SU-DHL-6 (cell line): ENCODE measurements around the gene RAB3GAP1.

ENCODE experiments used
- H2AFZ ChIP-seq: fragments of 200-600 bp; sonication (generic); 2 replicates; pipeline ENCODE4 v1.6.1; 2014; ENCODE audit warnings: low read depth, mild to moderate bottlenecking, moderate library complexity, mixed read lengths, antibody characterized with exemption, low read length; ENCODE audit not compliant: severe bottlenecking
- H3F3A ChIP-seq: fragments of 200-600 bp; shearing (Covaris generic); 2 replicates; pipeline ENCODE4 v1.6.0; 2016; ENCODE audit warnings: antibody characterized with exemption, mild to moderate bottlenecking; ENCODE audit not compliant: insufficient read depth
- H3K27ac ChIP-seq: fragments of 200-600 bp; sonication (generic); 2 replicates; pipeline ENCODE4 v1.5.1; 2016; ENCODE audit warnings: low read depth, mild to moderate bottlenecking, low read length, moderate library complexity, mixed read lengths
- H3K27me3 ChIP-seq: fragments of 200-600 bp; sonication (generic), shearing (Covaris generic); 2 replicates; pipeline ENCODE4 v1.6.0; 2014; ENCODE audit warnings: mild to moderate bottlenecking, low read length
- H3K36me3 ChIP-seq: fragments of 200-600 bp; sonication (generic); 2 replicates; pipeline ENCODE4 v1.6.1; 2014; ENCODE audit warnings: mild to moderate bottlenecking, low read length, mixed read lengths
- H3K4me2 ChIP-seq: fragments of 300-600, 200-600 bp; shearing (Covaris generic), sonication (generic); 2 replicates; pipeline ENCODE4 v1.6.0; 2014; ENCODE audit warnings: low read length, low read depth, mild to moderate bottlenecking; ENCODE audit not compliant: poor library complexity, severe bottlenecking
- H3K4me3 ChIP-seq: fragments of 200-600 bp; sonication (generic); 2 replicates; pipeline ENCODE4 v1.5.1; 2014; ENCODE audit warnings: antibody characterized with exemption, low read length, mild to moderate bottlenecking, mixed read lengths; ENCODE audit not compliant: insufficient read depth, poor library complexity, severe bottlenecking
- H3K79me2 ChIP-seq: fragments of 200-600 bp; sonication (generic); 2 replicates; pipeline ENCODE4 v1.6.1; 2014; ENCODE audit warnings: mild to moderate bottlenecking, low read length, moderate library complexity; ENCODE audit not compliant: insufficient read depth
- H3K9ac ChIP-seq: fragments of 200-600 bp; sonication (generic); 2 replicates; pipeline ENCODE4 v1.7.0; 2014; ENCODE audit warnings: mild to moderate bottlenecking, low read length
- H3K9me2 ChIP-seq: fragments of 200-600 bp; sonication (generic); replicated peaks from 2 replicates; pipeline ENCODE4 v1.6.1; 2014; ENCODE audit warnings: low read length; ENCODE audit not compliant: insufficient read depth
- H3K9me3 ChIP-seq: fragments of 200-600 bp; sonication (generic); 2 replicates; pipeline ENCODE4 v1.6.1; 2014; ENCODE audit warnings: low read length, mixed read lengths; ENCODE audit not compliant: insufficient read depth
- H4K20me1 ChIP-seq: fragments of 200-600 bp; sonication (generic); 2 replicates; pipeline ENCODE4 v1.6.1; 2014; ENCODE audit warnings: low read depth, mild to moderate bottlenecking, antibody characterized with exemption, low read length, moderate library complexity, mixed read lengths
- EZH2phosphoT487 ChIP-seq: fragments of 200-600 bp; sonication (generic), shearing (Covaris generic); conservative IDR thresholded peaks from 2 replicates; pipeline ENCODE4 v1.6.1; 2018; ENCODE audit warnings: mild to moderate bottlenecking, antibody characterized with exemption, low read length, moderate library complexity, mixed read lengths
- TF ChIP-seq, protein P1 (sequence below): fragments of 200-600 bp; sonication (generic); IDR thresholded peaks from one replicate; pipeline ENCODE4 v1.5.1; 2017; ENCODE audit warnings: antibody characterized with exemption, mild to moderate bottlenecking, low read length, moderate library complexity; ENCODE audit not compliant: insufficient read depth, poor library complexity, severe bottlenecking

Gene RAB3GAP1

DNA sequence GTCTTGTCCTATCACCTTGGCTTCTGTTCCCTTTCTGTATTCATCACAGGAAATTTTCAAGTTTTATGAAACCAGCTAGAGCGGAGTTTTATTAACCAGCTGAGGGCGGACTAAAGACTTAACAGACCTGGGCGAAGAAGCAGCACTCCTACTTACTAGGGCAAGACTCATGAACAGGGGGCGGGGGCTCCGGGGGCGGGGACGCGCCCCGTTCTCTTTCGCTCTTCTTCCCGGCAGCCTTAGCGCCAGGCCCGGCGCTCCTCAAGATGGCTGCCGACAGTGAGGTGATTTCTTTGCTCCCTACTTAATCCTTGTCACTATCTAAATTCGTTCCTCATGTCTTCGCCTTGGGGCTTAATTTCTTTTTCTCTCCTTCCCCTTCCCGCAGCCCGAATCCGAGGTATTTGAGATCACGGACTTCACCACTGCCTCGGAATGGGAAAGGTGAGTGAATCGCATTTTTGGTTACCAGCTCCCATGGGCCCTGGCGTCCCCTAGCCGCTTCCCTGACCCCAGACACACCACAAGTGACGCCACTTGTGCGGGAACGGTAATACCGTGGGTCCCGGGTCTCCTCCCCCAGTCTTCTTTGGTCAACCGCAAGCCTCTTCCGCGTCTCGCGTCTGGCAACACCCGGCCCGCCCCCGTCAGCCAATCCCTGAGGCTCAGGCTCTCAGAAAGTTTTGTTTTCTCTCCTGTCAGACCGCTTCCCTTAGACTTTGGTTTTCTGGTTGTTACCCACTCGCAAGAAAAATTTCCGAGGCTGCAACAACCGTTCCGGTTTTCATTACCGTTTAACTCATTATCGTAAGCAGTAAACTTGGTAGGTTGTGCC is at the start of gene RAB3GAP1:
TSS of gene RAB3GAP1 (plus strand) at position 251 of the 835 bp plus-strand sequence. CDS start at position 267, 16 bp downstream.
- H3K9ac ChIP-seq, result peak within 1 kb of the TSS; percentile 79
- peak within 1 kb of the TSS; percentile 85 for H3K27ac ChIP-seq
- no peaks in the 10 kb centered on the region for H3K27me3 ChIP-seq
- H2AFZ ChIP-seq, result peak within 1 kb of the TSS; percentile 85
- H3K9me3 ChIP-seq, result no peaks in the 10 kb centered on the region
- H3K9me2 ChIP-seq, result no peaks in the 10 kb centered on the region
- peak within 1 kb of the TSS; percentile 73 for H3K4me2 ChIP-seq
- H3F3A ChIP-seq, result no peaks in the 10 kb centered on the region
- peak within 1 kb of the TSS; percentile 75 for H3K4me3 ChIP-seq
- peaks cover 51% of the 10 kb centered on the region for H3K79me2 ChIP-seq
- peaks cover 6% of the 10 kb centered on the region; the same call in 1 of the 2 replicates for H3K36me3 ChIP-seq
- 0 out of 2 replicates have a peak, but pooled peaks cover 3% of the 10 kb centered on the region for H4K20me1 ChIP-seq
- TF ChIP-seq, protein P1, sequence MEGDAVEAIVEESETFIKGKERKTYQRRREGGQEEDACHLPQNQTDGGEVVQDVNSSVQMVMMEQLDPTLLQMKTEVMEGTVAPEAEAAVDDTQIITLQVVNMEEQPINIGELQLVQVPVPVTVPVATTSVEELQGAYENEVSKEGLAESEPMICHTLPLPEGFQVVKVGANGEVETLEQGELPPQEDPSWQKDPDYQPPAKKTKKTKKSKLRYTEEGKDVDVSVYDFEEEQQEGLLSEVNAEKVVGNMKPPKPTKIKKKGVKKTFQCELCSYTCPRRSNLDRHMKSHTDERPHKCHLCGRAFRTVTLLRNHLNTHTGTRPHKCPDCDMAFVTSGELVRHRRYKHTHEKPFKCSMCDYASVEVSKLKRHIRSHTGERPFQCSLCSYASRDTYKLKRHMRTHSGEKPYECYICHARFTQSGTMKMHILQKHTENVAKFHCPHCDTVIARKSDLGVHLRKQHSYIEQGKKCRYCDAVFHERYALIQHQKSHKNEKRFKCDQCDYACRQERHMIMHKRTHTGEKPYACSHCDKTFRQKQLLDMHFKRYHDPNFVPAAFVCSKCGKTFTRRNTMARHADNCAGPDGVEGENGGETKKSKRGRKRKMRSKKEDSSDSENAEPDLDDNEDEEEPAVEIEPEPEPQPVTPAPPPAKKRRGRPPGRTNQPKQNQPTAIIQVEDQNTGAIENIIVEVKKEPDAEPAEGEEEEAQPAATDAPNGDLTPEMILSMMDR, result no peak
- no peak for TF ChIP-seq EZH2phosphoT487

DNA sequence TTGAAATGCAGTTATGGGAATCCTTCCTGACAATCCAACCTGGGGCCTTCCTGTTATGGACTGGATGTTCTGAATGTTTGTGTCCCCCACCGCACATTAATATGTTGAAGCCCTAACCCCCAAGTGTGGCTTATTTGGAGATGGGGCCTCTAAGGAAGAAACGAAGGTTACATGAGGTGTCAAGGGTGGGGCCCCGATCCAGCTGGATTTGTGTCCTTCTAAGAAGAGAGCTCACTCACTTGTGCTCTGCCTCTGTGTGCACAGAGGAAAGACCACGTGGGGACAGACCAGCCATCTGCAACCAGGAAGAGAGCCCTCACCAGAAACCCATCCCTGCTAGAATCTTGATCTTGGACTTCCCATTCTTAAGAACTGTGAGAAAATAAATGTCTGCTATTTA is 49.3 kb upstream of the RAB3GAP1 start:
- TF ChIP-seq EZH2phosphoT487, result no peak
- TF ChIP-seq, protein P1, result no peak
- H4K20me1 ChIP-seq, result no peaks in the 10 kb centered on the region
- H3K9me2 ChIP-seq, result no peaks in the 10 kb centered on the region
- H3F3A ChIP-seq, result no peaks in the 10 kb centered on the region
- no peaks in the 10 kb centered on the region for H3K36me3 ChIP-seq
- H3K9ac ChIP-seq, result no peak overlapping the region
- H3K27ac ChIP-seq, result no peak overlapping the region
- no peaks in the 10 kb centered on the region for H3K9me3 ChIP-seq
- no peaks in the 10 kb centered on the region for H3K79me2 ChIP-seq
- no peak overlapping the region for H3K4me2 ChIP-seq
- H3K27me3 ChIP-seq, result no peaks in the 10 kb centered on the region
- H2AFZ ChIP-seq, result no peak overlapping the region
- no peak overlapping the region for H3K4me3 ChIP-seq

DNA sequence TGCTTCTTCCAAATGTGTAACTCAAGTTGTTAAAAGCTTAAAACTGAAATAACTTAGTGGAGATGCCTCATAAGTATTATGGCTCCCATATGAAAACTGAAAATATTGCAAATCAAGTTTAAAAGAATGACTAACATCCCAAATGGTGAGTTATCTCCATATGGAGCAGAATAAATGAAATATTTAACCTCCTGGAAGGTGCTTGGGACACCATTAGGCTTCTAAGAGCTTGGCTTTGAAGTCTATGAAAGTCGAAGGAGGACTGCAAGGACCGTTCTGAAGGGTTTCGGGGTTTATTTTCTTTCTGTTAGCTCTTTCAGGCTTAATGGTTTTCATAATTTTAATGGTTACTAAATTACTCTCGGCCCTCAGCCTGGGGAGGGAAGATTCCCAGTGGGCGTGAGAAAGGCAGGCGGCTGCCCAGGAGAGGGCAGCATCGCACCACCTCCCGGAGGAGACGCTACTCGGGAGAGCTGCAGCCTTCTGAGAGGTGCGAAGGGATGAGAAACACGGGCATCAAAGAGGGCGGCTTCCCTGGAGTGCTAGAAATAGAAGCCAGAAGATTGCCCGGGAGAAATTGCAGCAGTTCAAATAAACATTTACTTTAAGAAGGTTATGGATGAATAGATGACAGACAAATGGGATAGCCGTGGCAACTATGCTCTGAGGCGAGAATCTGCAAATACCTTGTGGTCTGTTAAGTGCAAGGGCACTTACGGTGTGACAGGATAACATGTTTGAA is 47.9 kb upstream of the RAB3GAP1 start:
- TF ChIP-seq, protein P1, result peak; percentile 96
- no peak for TF ChIP-seq EZH2phosphoT487
- no peak overlapping the region for H3K9ac ChIP-seq
- H2AFZ ChIP-seq, result peak overlapping the region; percentile 84
- no peaks in the 10 kb centered on the region for H3K9me2 ChIP-seq
- no peaks in the 10 kb centered on the region for H4K20me1 ChIP-seq
- no peaks in the 10 kb centered on the region for H3K9me3 ChIP-seq
- no peaks in the 10 kb centered on the region for H3K27me3 ChIP-seq
- H3K27ac ChIP-seq, result no peak overlapping the region
- peak overlapping the region; percentile 24 for H3K4me2 ChIP-seq
- H3F3A ChIP-seq, result no peaks in the 10 kb centered on the region
- H3K4me3 ChIP-seq, result no peak overlapping the region
- no peaks in the 10 kb centered on the region for H3K79me2 ChIP-seq
- H3K36me3 ChIP-seq, result no peaks in the 10 kb centered on the region
